Gastrocnemius medialis (tissue), 4 donors: ENCODE measurements around the gene HDAC5.

Experiments
- POLR2A ChIP-seq, 2 donors: fragments of 450-650 bp; IDR thresholded peaks; one replicate each; pipeline ENCODE4 v1.6.1; 2017; ENCODE audit warnings: antibody characterized with exemption in 2 of 2, mild to moderate bottlenecking in 2 of 2, moderate library complexity in 2 of 2
- TF ChIP-seq, protein P1 (sequence below), 5 experiments: fragments of 450-650 bp in 3 of 5; fragments of 200-600 bp in 2 of 5; sonication (generic) in 2 of 5; IDR thresholded peaks in 4 of 5; conservative IDR thresholded peaks in 1 of 5; 1 replicate in 4 of 5; 2 replicates in 1 of 5; pipeline ENCODE4 v1.5.1; 2016 to 2019; ENCODE audit warnings: antibody characterized with exemption in 5 of 5, mild to moderate bottlenecking in 3 of 5, moderate library complexity in 3 of 5

GRCh38 chr17:44082256-44082927, 41.0 kb downstream of the HDAC5 start:
- TF ChIP-seq, protein P1, sequence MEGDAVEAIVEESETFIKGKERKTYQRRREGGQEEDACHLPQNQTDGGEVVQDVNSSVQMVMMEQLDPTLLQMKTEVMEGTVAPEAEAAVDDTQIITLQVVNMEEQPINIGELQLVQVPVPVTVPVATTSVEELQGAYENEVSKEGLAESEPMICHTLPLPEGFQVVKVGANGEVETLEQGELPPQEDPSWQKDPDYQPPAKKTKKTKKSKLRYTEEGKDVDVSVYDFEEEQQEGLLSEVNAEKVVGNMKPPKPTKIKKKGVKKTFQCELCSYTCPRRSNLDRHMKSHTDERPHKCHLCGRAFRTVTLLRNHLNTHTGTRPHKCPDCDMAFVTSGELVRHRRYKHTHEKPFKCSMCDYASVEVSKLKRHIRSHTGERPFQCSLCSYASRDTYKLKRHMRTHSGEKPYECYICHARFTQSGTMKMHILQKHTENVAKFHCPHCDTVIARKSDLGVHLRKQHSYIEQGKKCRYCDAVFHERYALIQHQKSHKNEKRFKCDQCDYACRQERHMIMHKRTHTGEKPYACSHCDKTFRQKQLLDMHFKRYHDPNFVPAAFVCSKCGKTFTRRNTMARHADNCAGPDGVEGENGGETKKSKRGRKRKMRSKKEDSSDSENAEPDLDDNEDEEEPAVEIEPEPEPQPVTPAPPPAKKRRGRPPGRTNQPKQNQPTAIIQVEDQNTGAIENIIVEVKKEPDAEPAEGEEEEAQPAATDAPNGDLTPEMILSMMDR (IDR thresholded peaks at IDR 0.05 in 4 of 5, conservative IDR thresholded peaks at IDR 0.05 in 1 of 5): no peak
- no peak for TF ChIP-seq POLR2A (IDR thresholded peaks at IDR 0.05)
